H1 (cell line): ENCODE measurements around the gene MZF1. TPM values are rescaled to one million over a fixed set of nuclear protein-coding genes. Genes with fewer than 3 reads are reported as not detected.

Experiments used
- CTCF ChIA-PET: fragments of 300-600 bp; sonication (Branson Sonifier 250); formaldehyde crosslinking; loops from one replicate; lab custom pipeline; 2021; ENCODE audit not compliant: partially characterized antibody; lab: Charles Lee
- POLR2A ChIA-PET: fragments of 300-600 bp; sonication (Branson Sonifier 250); formaldehyde crosslinking; loops from one replicate; lab custom pipeline; 2021; ENCODE audit warnings: inconsistent platforms; ENCODE audit not compliant: partially characterized antibody; lab: Charles Lee
- DNase-seq, 2 experiments: peaks; one replicate each; pipeline versions ENCODE4 v3.0.0 to v3.0.0-alpha.2; 2010 to 2022; ENCODE audit warnings: low spot score in 2 of 2, low read depth in 1 of 2, mixed read lengths in 1 of 2
- FAIRE-seq: peaks from 2 replicates; lab custom pipeline; 2011; peaks lifted over from hg19 to GRCh38; lab: Jason Lieb, UNC
- H2AFZ ChIP-seq: 2 replicates; pipeline ENCODE4 v1.8.1; 2012; ENCODE audit warnings: low read length, inconsistent platforms
- H2AK5ac ChIP-seq: 2 replicates; pipeline ENCODE4 v1.6.1; 2013; ENCODE audit warnings: low read depth, low read length
- H2BK120ac ChIP-seq: replicated peaks from 2 replicates; pipeline ENCODE3; 2013; ENCODE audit warnings: low read depth, low read length, inconsistent platforms
- H2BK12ac ChIP-seq: 2 replicates; pipeline ENCODE4 v1.6.1; 2013; ENCODE audit warnings: low read depth, low read length
- H2BK15ac ChIP-seq: 2 replicates; pipeline ENCODE4 v1.6.1; 2013; ENCODE audit warnings: low read length
- H2BK20ac ChIP-seq: 2 replicates; pipeline ENCODE4 v1.6.1; 2013; ENCODE audit warnings: low read length
- H2BK5ac ChIP-seq: 2 replicates; pipeline ENCODE4 v1.6.1; 2013; ENCODE audit warnings: low read depth, low read length
- H3K14ac ChIP-seq: 2 replicates; pipeline ENCODE4 v1.6.1; 2013; ENCODE audit warnings: inconsistent platforms; ENCODE audit not compliant: insufficient read length
- H3K18ac ChIP-seq: 2 replicates; pipeline ENCODE4 v1.6.1; 2013; ENCODE audit warnings: low read length; ENCODE audit errors: extremely low read depth
- H3K23ac ChIP-seq: 2 replicates; pipeline ENCODE4 v1.6.1; 2013; ENCODE audit warnings: inconsistent platforms; ENCODE audit not compliant: insufficient read length
- H3K23me2 ChIP-seq: 2 replicates; pipeline ENCODE4 v1.6.1; 2013; ENCODE audit warnings: low read depth, low read length
- H3K27ac ChIP-seq: 2 replicates; pipeline ENCODE4 v1.6.1; 2011; ENCODE audit warnings: low read depth, low read length, inconsistent platforms
- H3K27me3 ChIP-seq, 4 experiments: replicated peaks in 1 of 4; 1 replicate in 1 of 4; 2 replicates in 3 of 4; pipeline versions ENCODE4 v1.6.1 to v1.8.1; 2011 to 2013; ENCODE audit warnings: low read length in 3 of 4, mild to moderate bottlenecking in 3 of 4, inconsistent platforms in 2 of 4, mixed read lengths in 2 of 4, moderate library complexity in 1 of 4; ENCODE audit not compliant: control insufficient read depth in 3 of 4, insufficient read depth in 3 of 4; ENCODE audit errors: extremely low read depth in 1 of 4
- H3K36me3 ChIP-seq, 4 experiments: 2 replicates each; pipeline versions ENCODE4 v1.6.1 to v1.8.1; 2011 to 2013; ENCODE audit warnings: mild to moderate bottlenecking in 4 of 4, low read length in 3 of 4, moderate library complexity in 2 of 4, control low read depth in 1 of 4, inconsistent platforms in 1 of 4; ENCODE audit not compliant: insufficient read depth in 4 of 4, control insufficient read depth in 2 of 4
- H3K4ac ChIP-seq: replicated peaks from 2 replicates; pipeline ENCODE3; 2013; ENCODE audit warnings: low read length, low read depth, mixed read lengths, inconsistent platforms; ENCODE audit not compliant: insufficient read length
- H3K4me1 ChIP-seq, 4 experiments: replicated peaks in 1 of 4; 1 replicate in 1 of 4; 2 replicates in 3 of 4; pipeline versions ENCODE4 v1.6.1 to v1.8.1; 2011 to 2013; ENCODE audit warnings: low read length in 3 of 4, inconsistent platforms in 2 of 4, mixed read lengths in 1 of 4; ENCODE audit not compliant: insufficient read depth in 4 of 4, control insufficient read depth in 3 of 4
- H3K4me2 ChIP-seq, 2 experiments: 2 replicates each; pipeline versions ENCODE4 v1.6.1 to v1.8.1; 2011 to 2013; ENCODE audit warnings: low read depth in 2 of 2, low read length in 2 of 2, control low read depth in 1 of 2, inconsistent platforms in 1 of 2, mild to moderate bottlenecking in 1 of 2; ENCODE audit not compliant: insufficient read depth in 1 of 2
- H3K4me3 ChIP-seq, 4 experiments: fragments of 200-600, 300-600 bp in 1 of 4; sonication (generic), shearing (Covaris generic), sonication (Bioruptor Twin) in 1 of 4; 2 replicates each; pipeline versions ENCODE4 v1.5.1 to v1.8.1; 2011 to 2016; ENCODE audit warnings: low read length in 4 of 4, low read depth in 3 of 4, control low read depth in 2 of 4, inconsistent platforms in 2 of 4, mild to moderate bottlenecking in 2 of 4, mixed read lengths in 1 of 4, moderate library complexity in 1 of 4; ENCODE audit not compliant: insufficient read depth in 2 of 4; ENCODE audit errors: extremely low read depth in 1 of 4
- H3K56ac ChIP-seq: replicated peaks from 2 replicates; pipeline ENCODE3; 2013; ENCODE audit warnings: low read depth, mild to moderate bottlenecking, mixed read lengths, low read length, inconsistent platforms; ENCODE audit not compliant: insufficient read length
- H3K79me1 ChIP-seq: 2 replicates; pipeline ENCODE4 v1.6.1; 2013; ENCODE audit warnings: low read depth, low read length, control low read depth
- H3K79me2 ChIP-seq, 2 experiments: 2 replicates each; pipeline versions ENCODE4 v1.6.1 to v1.8.1; 2012 to 2013; ENCODE audit warnings: low read length in 2 of 2, mild to moderate bottlenecking in 2 of 2, inconsistent platforms in 1 of 2; ENCODE audit not compliant: insufficient read depth in 2 of 2, control insufficient read depth in 1 of 2
- H3K9ac ChIP-seq, 4 experiments: replicated peaks in 1 of 4; 1 replicate in 1 of 4; 2 replicates in 3 of 4; pipeline versions ENCODE4 v1.6.1 to v1.8.1; 2011 to 2013; ENCODE audit warnings: low read depth in 3 of 4, low read length in 3 of 4, control low read depth in 2 of 4, mild to moderate bottlenecking in 2 of 4, moderate library complexity in 2 of 4, inconsistent platforms in 1 of 4; ENCODE audit errors: extremely low read depth in 1 of 4
- H3K9me3 ChIP-seq, 2 experiments: 2 replicates each; pipeline versions ENCODE4 v1.6.1 to v1.8.1; 2012 to 2013; ENCODE audit warnings: mild to moderate bottlenecking in 2 of 2, moderate library complexity in 2 of 2, control low read depth in 1 of 2, inconsistent platforms in 1 of 2, low read depth in 1 of 2, low read length in 1 of 2, mixed read lengths in 1 of 2; ENCODE audit not compliant: insufficient read depth in 2 of 2
- H4K20me1 ChIP-seq, 2 experiments: replicated peaks in 1 of 2; 2 replicates each; pipeline versions ENCODE3 to v1.8.1; 2011 to 2013; ENCODE audit warnings: inconsistent platforms in 2 of 2, low read length in 2 of 2, mild to moderate bottlenecking in 1 of 2; ENCODE audit not compliant: insufficient read depth in 2 of 2, control insufficient read depth in 1 of 2
- H4K5ac ChIP-seq: 2 replicates; pipeline ENCODE4 v1.6.1; 2013; ENCODE audit warnings: low read length, low read depth, mixed read lengths, inconsistent platforms; ENCODE audit not compliant: insufficient read length
- H4K8ac ChIP-seq: 2 replicates; pipeline ENCODE4 v1.8.0; 2013; ENCODE audit warnings: mild to moderate bottlenecking, moderate library complexity, low read length, inconsistent platforms; ENCODE audit not compliant: insufficient read depth; ENCODE audit errors: extremely low read depth
- H4K91ac ChIP-seq: replicated peaks from 2 replicates; pipeline ENCODE3; 2013; ENCODE audit warnings: low read length, mixed read lengths, inconsistent platforms; ENCODE audit not compliant: insufficient read length
- BCL11A ChIP-seq, 2 experiments: IDR thresholded peaks; one replicate each; pipeline ENCODE4 v1.6.1; 2011; ENCODE audit warnings: low read depth in 2 of 2, low read length in 2 of 2, mild to moderate bottlenecking in 2 of 2
- CBX5 ChIP-seq: fragments of 300-800, 300-1000 bp; sonication (generic); IDR thresholded peaks from 2 replicates; pipeline ENCODE4 v1.7.1; 2016; ENCODE audit warnings: antibody characterized with exemption, low read length, low read depth
- CBX8 ChIP-seq: fragments of 300-800, 300-1000 bp; sonication (generic); IDR thresholded peaks from 2 replicates; pipeline ENCODE4 v1.7.1; 2016; ENCODE audit warnings: low read depth, low read length, borderline replicate concordance
- CHD1 ChIP-seq: IDR thresholded peaks from 2 replicates; pipeline ENCODE4 v1.6.1; 2012; ENCODE audit warnings: low read depth, low read length, improper control_type of control experiment
- CHD2 ChIP-seq: IDR thresholded peaks from 2 replicates; pipeline ENCODE4 v1.6.1; 2012; ENCODE audit warnings: low read length, improper control_type of control experiment
- KDM5A ChIP-seq: fragments of 200-600 bp; IDR thresholded peaks from 2 replicates; pipeline ENCODE4 v1.7.1; 2012; ENCODE audit warnings: mild to moderate bottlenecking, low read length, inconsistent platforms, mixed read lengths
- MAFK ChIP-seq: IDR thresholded peaks from 2 replicates; pipeline ENCODE4 v1.6.1; 2012; ENCODE audit warnings: low read depth, mild to moderate bottlenecking, improper control_type of control experiment, low read length
- POLR2AphosphoS5 ChIP-seq: IDR thresholded peaks from 2 replicates; pipeline ENCODE4 v1.6.1; 2011; ENCODE audit warnings: low read depth, low read length
- RFX5 ChIP-seq: IDR thresholded peaks from 2 replicates; pipeline ENCODE4 v1.6.1; 2011; ENCODE audit warnings: low read depth, low read length, improper control_type of control experiment, borderline replicate concordance
- SAP30 ChIP-seq: fragments of 300-600 bp; sonication (generic); IDR thresholded peaks from 2 replicates; pipeline ENCODE4 v1.7.1; 2012; ENCODE audit warnings: low read length, moderate library complexity, mild to moderate bottlenecking, inconsistent platforms; ENCODE audit not compliant: insufficient read depth, insufficient replicate concordance
- SUZ12 ChIP-seq: fragments of 200-600 bp; sonication (generic); IDR thresholded peaks from 2 replicates; pipeline ENCODE4 v1.6.1; 2012; ENCODE audit warnings: mild to moderate bottlenecking, inconsistent platforms, low read length, moderate library complexity, mixed read lengths
- TCF12 ChIP-seq: IDR thresholded peaks from 2 replicates; pipeline ENCODE4 v1.6.1; 2011; ENCODE audit warnings: low read depth, mild to moderate bottlenecking, low read length
- YY1 ChIP-seq: IDR thresholded peaks from 2 replicates; pipeline ENCODE4 v1.6.1; 2011; ENCODE audit warnings: low read depth, mild to moderate bottlenecking, low read length
- WGBS, 2 experiments: shearing (Covaris generic) in 1 of 2; methylation state at CpG; one replicate each; pipeline versions ENCODE4 v1.1.6 to v1.1.7; 2013 to 2015; ENCODE audit warnings: low lambda C conversion rate in 2 of 2, mixed read lengths in 2 of 2, inconsistent platforms in 1 of 2, low coverage in 1 of 2, missing lambda C conversion rate in 1 of 2; ENCODE audit not compliant: insufficient replicate concordance in 2 of 2, insufficient coverage in 1 of 2, insufficient read length in 1 of 2; ENCODE audit errors: extremely low coverage in 1 of 2, missing lambda C conversion rate in 1 of 2; 5-methylcytosine and 5-hydroxymethylcytosine counted together
- polyA plus RNA-seq, 7 experiments: library from polyadenylated mRNA; depleted of rRNA in 3 of 7; stranded (reverse) in 5 of 7; unstranded in 2 of 7; fragments of >200 nt in 5 of 7; fragments of 200-250 nt in 2 of 7; gene quantifications; 1 replicate in 5 of 7; 2 replicates in 1 of 7; 4 replicates in 1 of 7; pipeline versions ENCODE4 v1.2.1 to v1.2.3, GENCODE V29; 2011 to 2013; ENCODE audit warnings: missing spikeins in 2 of 7, mixed read lengths in 2 of 7
- total RNA-seq: library from RNA; stranded (reverse); fragmentation: NEBNext Ultra II Directional; extraction: Animal tissue kit (Norgen Biotek cat#: 25700); gene quantifications from 2 replicates; pipeline ENCODE4 v1.2.1, GENCODE V29; 2021
- TF ChIP-seq, protein P1 (sequence below): IDR thresholded peaks from 2 replicates; pipeline ENCODE4 v1.6.1; 2012; ENCODE audit warnings: inconsistent platforms

The MZF1 gene
- total and polyA plus RNA-seq, 2 of the 8 experiments (the other 6 are each of a cell fraction or from before 2014, with no cell fraction given): 15.2 to 25.0 TPM

DNA sequence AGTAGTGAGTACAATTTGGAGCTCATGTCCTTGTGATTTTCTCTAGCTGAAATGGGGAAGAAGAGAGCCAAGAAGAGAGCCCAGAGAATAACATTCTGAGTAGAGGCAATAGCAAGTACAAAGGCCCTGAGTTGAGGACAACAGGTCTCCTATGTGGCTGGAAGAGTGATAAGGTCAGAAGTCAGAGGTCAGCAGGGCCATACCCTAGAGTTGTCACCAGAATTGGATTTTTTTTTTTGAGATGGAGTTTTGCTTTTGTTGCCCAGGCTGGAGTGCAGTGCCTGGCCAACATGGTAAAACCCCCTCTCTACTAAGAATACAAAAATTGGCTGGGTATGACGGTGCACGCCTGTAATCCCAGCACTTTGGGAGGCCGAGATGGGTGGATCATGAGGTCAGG lies 37.3 kb downstream of the MZF1 start:
- no peak overlapping the region for H3K4ac ChIP-seq
- no peaks in the 10 kb centered on the region for H3K79me1 ChIP-seq
- no peak for TF ChIP-seq TCF12
- no peak for TF ChIP-seq CBX5
- TF ChIP-seq SAP30: no peak
- no peak for TF ChIP-seq KDM5A
- no peak for TF ChIP-seq SUZ12
- no peak for TF ChIP-seq CBX8
- no peak for TF ChIP-seq YY1
- TF ChIP-seq, protein P1, sequence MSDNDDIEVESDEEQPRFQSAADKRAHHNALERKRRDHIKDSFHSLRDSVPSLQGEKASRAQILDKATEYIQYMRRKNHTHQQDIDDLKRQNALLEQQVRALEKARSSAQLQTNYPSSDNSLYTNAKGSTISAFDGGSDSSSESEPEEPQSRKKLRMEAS: no peak
- no peak for TF ChIP-seq POLR2AphosphoS5
- TF ChIP-seq MAFK: no peak
- TF ChIP-seq BCL11A (IDR thresholded peaks at IDR 0.05; ENCODE audit: low read depth in 2 of 2, low read length in 2 of 2): no peak
- no peak for TF ChIP-seq CHD1
- no peak for TF ChIP-seq CHD2
- no peak for TF ChIP-seq RFX5
- no peak overlapping the region for H3K23ac ChIP-seq
- H3K36me3 ChIP-seq: no peaks in the 10 kb centered on the region
- H4K8ac ChIP-seq: no peak overlapping the region
- no peak overlapping the region for H2BK20ac ChIP-seq
- no peak overlapping the region for H4K5ac ChIP-seq
- no peak for DNase-seq
- H2AFZ ChIP-seq: no peak overlapping the region
- peaks cover 0 to 5% (median 4%) of the 10 kb centered on the region in 4 experiments; a peak in 5 of 7 replicates for H3K4me1 ChIP-seq
- 95% methylated on average over 3 of the region's 3 CpGs; no CpG with 5 or more reads in 1 of the 2 experiments for WGBS, 2 experiments
- no peak overlapping the region for H2BK5ac ChIP-seq
- peaks cover 0 to 15% (median 4%) of the 10 kb centered on the region in 4 experiments; a peak in 3 of 7 replicates for H3K27me3 ChIP-seq
- H2BK120ac ChIP-seq: no peak overlapping the region
- no peak overlapping the region for H3K4me2 ChIP-seq
- CTCF ChIA-PET: interaction anchor here (0.7 to 1.4 kb wide), 2 partner anchors 15 to 45 kb away, joined by 4 to 7 read pairs; partner anchors contain the start of gene ZBTB45
- POLR2A ChIA-PET: interaction anchor here (1.0 to 2.4 kb wide), 3 partner anchors 12 to 16 kb away, joined by 3 to 11 read pairs (median 5); partner anchors contain the start of gene ZBTB45
- no peak overlapping the region for H2BK12ac ChIP-seq
- H3K23me2 ChIP-seq: peaks cover 3% of the 10 kb centered on the region; the same call in 1 of the 2 replicates
- no peak overlapping the region for H4K91ac ChIP-seq
- H3K9me3 ChIP-seq: no peaks in the 10 kb centered on the region
- H3K79me2 ChIP-seq: no peaks in the 10 kb centered on the region
- no peak overlapping the region for H3K18ac ChIP-seq
- no peak overlapping the region for H3K4me3 ChIP-seq
- no peaks in the 10 kb centered on the region for H4K20me1 ChIP-seq
- H2BK15ac ChIP-seq: no peak overlapping the region
- H3K14ac ChIP-seq: no peak overlapping the region
- no peak overlapping the region for H3K27ac ChIP-seq
- H2AK5ac ChIP-seq: no peak overlapping the region
- H3K56ac ChIP-seq: no peak overlapping the region
- no peak overlapping the region for H3K9ac ChIP-seq
- no peak for FAIRE-seq
